Measurements from ENCODE around the gene ANGEL2.
"Not testable (repeated sequence)": the region's sequence is repeated elsewhere in the genome, so short reads cannot be mapped to it uniquely, and the experiment has no call there.

ANGEL2 gene

GRCh38 chr1:212974711-212975110 lies 41.0 kb downstream of the ANGEL2 start:
- DNase-seq = no peak

DNA sequence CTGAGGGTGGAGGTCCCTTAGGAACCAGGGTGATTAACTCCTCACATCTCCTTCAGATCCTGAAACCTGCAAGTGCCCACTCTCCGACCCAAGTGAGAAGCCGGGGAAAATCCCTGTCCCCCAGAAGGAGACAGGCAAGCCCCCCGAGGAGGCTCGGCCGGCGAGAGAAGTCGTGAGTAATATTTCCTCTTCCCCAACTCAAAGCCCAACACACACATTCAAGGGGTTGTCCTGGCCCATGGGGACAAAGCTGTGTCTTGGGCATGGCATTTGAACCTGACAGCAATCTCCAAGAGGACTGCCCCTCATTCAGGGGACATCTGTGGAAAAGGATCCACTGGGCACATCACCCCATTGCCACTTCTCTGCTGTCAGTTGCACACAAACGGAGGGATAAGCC lies 41.8 kb downstream of the ANGEL2 start:
- no peak for DNase-seq

GRCh38 chr1:212973426-212973825 lies 42.2 kb downstream of the ANGEL2 start:
- no peak for DNase-seq

DNA sequence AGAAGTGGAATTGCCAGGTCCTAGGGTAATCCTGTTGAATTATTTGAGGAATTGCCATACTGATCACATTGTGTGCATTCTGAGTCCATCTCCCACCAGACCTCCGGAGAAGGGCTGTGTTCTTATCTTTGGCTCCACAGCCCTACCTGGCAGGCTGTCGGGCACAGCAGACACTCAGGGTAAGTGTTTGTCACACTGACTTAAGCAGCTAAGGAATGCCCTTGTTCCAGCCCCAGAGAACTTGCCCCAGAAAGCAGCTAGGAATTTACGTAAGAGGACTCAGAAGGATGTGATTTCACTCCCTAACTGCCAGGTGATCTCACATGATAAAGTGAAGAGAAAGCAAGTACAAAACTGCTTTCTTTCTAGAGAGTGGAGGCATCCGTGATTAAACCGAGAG lies 44.4 kb downstream of the ANGEL2 start:
- DNase-seq = no peak

- no peak for DNase-seq
These were observed 45.6 kb downstream of the ANGEL2 start for GRCh38 chr1:212970085-212970484.

DNA sequence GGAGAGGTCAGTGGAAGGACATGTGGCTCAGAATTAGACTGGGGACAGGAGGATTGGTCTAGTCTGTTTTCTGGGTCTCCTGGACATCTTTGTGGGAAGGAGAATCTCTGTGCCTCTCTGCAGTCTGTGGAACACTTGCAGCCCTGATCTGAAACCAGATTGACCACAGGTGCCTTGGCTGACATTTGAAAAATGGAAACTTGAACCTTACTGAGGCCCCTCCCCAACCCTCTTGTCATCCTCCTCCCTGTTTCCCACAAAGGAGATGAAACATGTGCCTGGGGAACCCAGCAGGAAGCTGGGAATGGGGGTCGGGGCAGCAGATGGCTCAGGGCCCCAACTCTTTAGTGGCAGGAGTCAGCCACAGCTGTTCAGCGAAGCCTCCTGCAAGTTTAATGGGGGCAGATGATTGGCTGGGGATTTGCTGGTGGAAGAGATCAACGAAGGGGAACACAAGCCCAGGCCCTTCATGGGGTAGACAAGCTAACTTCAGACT lies 47.3 kb downstream of the ANGEL2 start:
- DNase-seq = no peak

GRCh38 chr1:212967801-212968200 lies 47.9 kb downstream of the ANGEL2 start:
- peak; percentile 83 for DNase-seq

DNA sequence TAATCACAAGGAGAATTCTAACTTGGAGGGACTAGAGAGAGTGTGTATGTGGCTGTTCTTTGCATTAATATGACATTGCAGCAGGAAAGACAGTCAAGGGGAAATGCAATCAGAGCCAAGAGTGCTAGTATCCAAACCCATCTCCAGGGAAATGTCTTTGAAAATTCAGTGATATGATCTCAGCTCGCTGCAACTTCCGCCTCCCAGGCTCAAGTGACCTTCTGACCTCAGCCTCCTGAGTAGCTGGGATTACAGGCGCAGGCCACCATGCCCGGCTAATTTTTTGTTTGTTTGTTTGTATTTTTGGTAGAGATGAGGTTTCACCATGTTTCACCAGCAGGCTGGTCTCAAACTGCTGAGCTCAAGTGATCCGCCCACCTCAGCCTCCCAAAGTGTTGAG lies 49.1 kb downstream of the ANGEL2 start:
- no peak for DNase-seq

DNA sequence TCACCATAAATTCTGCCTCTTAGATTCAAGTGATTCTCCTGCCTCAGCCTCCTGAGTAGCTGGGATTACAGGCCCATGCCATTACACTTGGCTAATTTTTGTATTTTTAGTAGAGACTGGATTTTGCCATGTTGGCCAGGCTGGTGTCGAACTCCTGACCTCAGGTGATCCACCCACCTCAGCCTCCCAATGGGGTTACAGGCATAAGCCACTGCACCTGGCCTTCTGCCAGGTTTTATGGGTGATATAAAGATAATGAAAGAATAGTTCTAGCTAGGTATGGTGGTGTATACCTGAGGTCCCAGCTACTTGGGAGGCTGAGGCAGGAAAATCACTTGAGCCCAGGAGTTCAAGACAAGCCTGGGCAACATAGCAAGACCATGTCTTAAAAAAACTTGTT lies 50.7 kb downstream of the ANGEL2 start:
- DNase-seq = not testable (repeated sequence)

DNA sequence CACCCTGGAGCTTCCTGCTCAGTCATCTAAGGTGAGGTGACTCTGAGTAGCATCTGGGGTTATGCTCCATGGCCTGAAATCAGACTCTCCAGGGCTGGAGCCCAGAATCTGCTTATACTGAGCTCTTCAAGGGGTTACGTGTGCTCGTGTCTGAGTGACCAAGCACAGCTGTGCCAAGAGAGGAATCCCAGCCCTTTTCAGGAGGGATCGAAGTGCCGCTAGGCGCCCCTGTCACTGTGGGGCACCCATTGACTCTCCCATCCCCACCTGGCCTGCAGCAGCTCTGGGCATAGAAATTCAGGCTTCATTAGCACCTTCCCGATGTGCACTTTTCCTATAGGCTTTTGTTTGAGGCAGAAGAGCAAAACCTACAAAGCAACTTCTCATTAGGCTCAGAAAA lies 51.6 kb downstream of the ANGEL2 start:
- DNase-seq = no peak

DNA sequence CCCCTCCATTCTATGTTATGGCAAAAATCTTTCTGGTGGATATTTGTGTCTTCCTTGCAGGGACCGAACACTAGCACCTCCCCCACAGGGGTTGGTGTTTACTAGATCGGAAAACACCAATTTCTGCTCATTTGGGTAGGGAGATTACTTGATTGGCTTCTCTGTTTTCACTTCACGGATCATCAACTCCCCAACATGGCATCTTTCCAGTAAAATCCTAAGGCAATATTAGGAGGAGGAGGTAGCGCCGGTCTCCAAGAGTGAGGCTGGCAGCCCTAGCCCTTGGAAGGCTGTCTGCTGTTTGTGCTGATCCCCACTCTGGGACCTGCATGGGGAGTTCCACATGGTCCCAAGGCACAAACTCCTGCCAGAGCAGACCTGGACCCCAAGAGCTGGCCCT lies 53.2 kb downstream of the ANGEL2 start:
- DNase-seq = no peak

- DNase-seq = no peak
These were observed 54.7 kb downstream of the ANGEL2 start for GRCh38 chr1:212960932-212961331.

DNA sequence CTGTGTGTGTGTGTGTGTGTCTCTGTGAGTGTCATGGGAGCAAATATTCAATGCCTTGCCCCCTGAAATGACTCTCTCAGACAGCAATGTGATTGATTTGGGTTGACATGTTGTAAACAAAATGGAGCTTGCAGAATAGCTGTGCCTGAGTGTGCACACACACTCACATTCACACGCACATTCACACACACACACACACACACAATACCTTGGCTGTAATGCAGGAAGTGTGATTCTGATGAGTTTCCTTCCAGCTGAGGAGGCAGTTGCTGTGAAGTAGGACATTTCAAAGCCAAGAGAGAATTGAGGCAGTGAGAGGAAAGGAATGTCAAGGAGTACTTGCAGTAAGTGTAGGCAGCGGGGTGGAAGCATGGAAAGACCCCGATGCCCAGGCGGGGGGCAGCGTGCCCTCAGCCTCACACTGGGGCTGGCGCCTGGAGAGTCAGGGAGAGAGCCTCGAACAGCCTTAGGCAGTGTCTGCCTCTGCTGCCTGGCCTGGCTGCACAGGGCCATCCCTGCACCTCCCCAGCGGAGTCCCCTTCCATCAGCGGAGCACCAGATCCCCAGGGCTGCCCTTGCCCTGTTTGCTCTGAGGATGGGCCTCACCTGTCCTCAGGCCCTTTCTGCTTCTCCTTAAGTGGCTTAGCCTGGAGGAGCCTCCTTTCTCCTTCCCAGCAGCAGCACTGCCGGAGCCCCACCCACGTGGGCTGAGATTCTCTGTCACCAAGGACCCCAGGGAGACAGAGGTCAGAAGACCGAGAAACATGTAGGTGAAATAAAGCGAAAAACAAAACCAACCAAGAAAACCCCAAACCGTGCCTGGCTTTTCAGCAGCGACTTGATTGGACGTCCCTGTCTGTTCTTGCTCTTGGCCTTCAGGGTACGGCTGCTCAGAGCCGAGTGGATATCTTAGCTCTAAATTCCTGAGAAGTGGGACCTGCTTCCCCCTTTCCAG lies 56.1 kb downstream of the ANGEL2 start:
- DNase-seq = no peak

DNA sequence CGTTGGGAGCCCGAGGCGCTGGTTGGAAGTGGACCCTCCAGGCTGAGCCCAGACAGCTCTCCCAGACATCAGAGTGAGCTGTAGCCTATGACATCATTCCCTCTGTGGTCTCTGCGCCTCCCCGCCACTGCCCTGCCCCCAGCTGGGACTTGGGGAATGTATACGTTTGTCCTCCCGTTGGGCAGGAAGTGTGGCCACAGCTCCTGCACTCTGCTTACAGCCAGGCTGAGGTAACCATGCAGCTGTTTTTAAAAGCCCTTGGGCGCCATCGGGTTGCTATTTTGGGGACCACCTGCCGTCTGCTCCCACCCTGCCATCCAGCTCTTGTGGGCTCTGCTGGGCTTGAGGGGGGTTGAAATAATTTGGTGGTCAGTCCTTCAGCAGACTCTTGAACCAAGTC lies 57.5 kb downstream of the ANGEL2 start:
- DNase-seq = peak; percentile 77

- no peak for DNase-seq
These were observed 58.1 kb downstream of the ANGEL2 start for GRCh38 chr1:212957546-212957945.

- no peak for DNase-seq
These were observed 59.6 kb downstream of the ANGEL2 start for GRCh38 chr1:212955961-212956620.

DNA sequence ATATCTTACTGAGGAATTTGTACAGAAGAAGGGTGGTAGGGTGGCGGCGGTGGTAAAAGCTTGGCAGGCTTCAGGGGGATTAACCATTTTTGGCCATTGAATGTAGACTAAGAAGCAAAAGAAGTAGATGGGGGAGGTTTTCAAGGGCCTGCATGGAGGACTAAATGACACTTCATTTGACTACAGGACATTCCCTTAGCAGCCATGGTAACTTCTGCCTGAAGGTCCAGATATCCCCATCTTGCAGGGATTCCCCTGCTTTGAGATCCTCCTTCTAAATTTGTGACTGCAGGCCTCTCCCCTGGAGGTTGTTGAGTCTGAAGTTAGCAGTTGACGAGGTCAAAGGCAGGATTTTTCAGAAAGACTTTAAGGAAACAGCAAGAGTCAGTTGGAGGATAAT lies 60.6 kb downstream of the ANGEL2 start:
- no peak for DNase-seq

DNA sequence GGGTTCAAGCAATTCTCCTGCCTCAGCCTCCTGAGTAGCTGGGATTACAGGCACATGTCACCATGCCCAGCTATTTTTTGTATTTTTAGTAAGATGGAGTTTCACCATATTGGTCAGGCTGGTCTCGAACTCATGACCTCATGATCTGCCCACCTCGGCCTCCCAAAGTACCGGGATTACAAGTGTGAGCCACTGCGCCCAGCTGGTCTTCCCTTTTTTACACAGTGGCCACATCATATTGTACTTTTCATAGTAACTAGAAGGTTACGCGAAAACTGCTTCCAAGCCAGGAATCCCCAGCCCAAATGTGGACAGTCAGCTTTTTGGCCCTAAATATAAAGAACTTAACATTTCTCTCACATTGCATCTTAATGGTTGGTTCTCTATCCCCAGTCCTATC lies 61.2 kb downstream of the ANGEL2 start:
- DNase-seq = no peak

- no peak for DNase-seq
These were observed 62.3 kb downstream of the ANGEL2 start for GRCh38 chr1:212953321-212953720.

GRCh38 chr1:212952641-212952976 lies 63.1 kb downstream of the ANGEL2 start:
- DNase-seq = no peak

- DNase-seq = no peak
These were observed 63.6 kb downstream of the ANGEL2 start for GRCh38 chr1:212951947-212952640.

DNA sequence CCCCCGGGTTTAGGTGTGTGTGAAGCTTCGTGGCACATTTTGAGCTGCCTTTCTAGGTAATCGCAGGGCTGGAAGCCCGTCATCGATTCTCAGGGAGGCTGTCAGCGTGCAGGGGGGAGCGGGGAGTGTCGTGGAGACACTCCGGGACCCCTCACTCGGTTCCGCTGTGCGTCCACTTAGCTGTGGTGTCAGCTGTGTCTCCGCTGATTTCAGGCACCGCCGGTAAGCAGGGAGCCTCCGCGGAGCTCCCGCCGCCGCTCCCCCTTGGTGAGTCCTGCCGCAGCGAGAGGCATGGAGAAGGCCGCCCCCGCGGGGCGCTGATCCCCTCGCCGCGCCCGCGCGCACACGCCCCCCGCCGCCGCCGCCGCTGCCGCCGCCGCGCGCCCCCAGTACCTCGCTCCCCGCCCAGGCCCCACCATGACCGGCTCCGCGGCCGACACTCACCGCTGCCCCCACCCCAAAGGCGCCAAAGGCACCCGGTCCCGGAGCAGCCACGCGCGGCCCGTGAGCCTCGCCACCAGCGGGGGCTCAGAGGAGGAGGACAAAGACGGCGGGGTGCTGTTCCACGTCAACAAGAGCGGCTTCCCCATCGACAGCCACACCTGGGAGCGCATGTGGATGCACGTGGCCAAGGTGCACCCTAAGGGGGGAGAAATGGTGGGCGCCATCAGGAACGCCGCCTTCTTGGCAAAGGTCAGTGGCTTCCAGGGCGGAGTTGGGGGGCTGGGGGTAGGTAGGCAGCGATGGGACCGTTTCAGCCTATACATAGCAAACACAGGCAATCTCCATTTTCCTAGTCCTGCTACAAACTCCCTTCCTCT lies 64.3 kb downstream of the ANGEL2 start:
- no peak for DNase-seq

Measured in fibroblast of upper back skin (primary cell).